GM19193 (cell line): Measurements from ENCODE around the gene USPL1.

Experiments
- POLR2A ChIP-seq: IDR thresholded peaks from 4 replicates; pipeline ENCODE4 v1.6.1; 2011; ENCODE audit not compliant: insufficient read depth, insufficient read length; ENCODE audit errors: extremely low read depth

USPL1 gene

GRCh38 chr13:30697996-30698401 is 80.3 kb downstream of the USPL1 start:
- no peak for TF ChIP-seq POLR2A

- no peak for TF ChIP-seq POLR2A
These were observed 80.8 kb downstream of the USPL1 start for GRCh38 chr13:30698488-30699005.

GRCh38 chr13:30700364-30700763 is 82.6 kb downstream of the USPL1 start:
- TF ChIP-seq POLR2A: no peak

GRCh38 chr13:30702006-30702405 is 84.3 kb downstream of the USPL1 start:
- no peak for TF ChIP-seq POLR2A

GRCh38 chr13:30704596-30704995 is 86.9 kb downstream of the USPL1 start:
- no peak for TF ChIP-seq POLR2A

GRCh38 chr13:30705680-30706079 is 88.0 kb downstream of the USPL1 start:
- no peak for TF ChIP-seq POLR2A

- no peak for TF ChIP-seq POLR2A
These were observed 90.8 kb downstream of the USPL1 start for GRCh38 chr13:30708541-30708940.
